H9 (cell line): Measurements from ENCODE around the gene IL1RAPL1. TPM values are rescaled to one million over a fixed set of nuclear protein-coding genes. Genes with fewer than 3 reads are reported as not detected.

Experiments
- DNase-seq: peaks from one replicate; pipeline ENCODE4 v3.0.0-alpha.2; 2017
- H2AFZ ChIP-seq: one replicate; pipeline ENCODE4 v1.6.1; 2013; ENCODE audit warnings: mild to moderate bottlenecking, low read length, control low read depth, moderate library complexity
- H2AK5ac ChIP-seq: 2 replicates; pipeline ENCODE4 v1.6.1; 2013; ENCODE audit warnings: low read length, control low read depth, mixed read lengths; ENCODE audit not compliant: insufficient read length
- H2BK120ac ChIP-seq: one replicate; pipeline ENCODE4 v1.6.1; 2013; ENCODE audit warnings: low read depth, mild to moderate bottlenecking, low read length, control low read depth, inconsistent platforms; ENCODE audit not compliant: poor library complexity, severe bottlenecking
- H2BK12ac ChIP-seq: 2 replicates; pipeline ENCODE4 v1.6.1; 2013; ENCODE audit warnings: low read length, control low read depth, mixed read lengths, low read depth; ENCODE audit not compliant: insufficient read length
- H2BK15ac ChIP-seq: 2 replicates; pipeline ENCODE4 v1.6.1; 2013; ENCODE audit warnings: low read depth, low read length, control low read depth
- H2BK20ac ChIP-seq: one replicate; pipeline ENCODE4 v1.6.1; 2013; ENCODE audit warnings: low read depth, mild to moderate bottlenecking, low read length, control low read depth, inconsistent platforms; ENCODE audit not compliant: poor library complexity, severe bottlenecking
- H2BK5ac ChIP-seq: 2 replicates; pipeline ENCODE4 v1.6.1; 2013; ENCODE audit warnings: low read length, control low read depth, mixed read lengths; ENCODE audit not compliant: insufficient read length
- H3K14ac ChIP-seq: 2 replicates; pipeline ENCODE4 v1.6.1; 2013; ENCODE audit warnings: low read length, control low read depth; ENCODE audit not compliant: insufficient read depth
- H3K18ac ChIP-seq: 2 replicates; pipeline ENCODE4 v1.6.1; 2013; ENCODE audit warnings: low read depth, mild to moderate bottlenecking, mixed read lengths, low read length, control low read depth; ENCODE audit not compliant: insufficient read length
- H3K23ac ChIP-seq: 2 replicates; pipeline ENCODE4 v1.6.1; 2013; ENCODE audit warnings: low read length, control low read depth, mixed read lengths, low read depth; ENCODE audit not compliant: insufficient read length
- H3K23me2 ChIP-seq: 2 replicates; pipeline ENCODE4 v1.6.1; 2013; ENCODE audit warnings: low read depth, mild to moderate bottlenecking, mixed read lengths, low read length, control low read depth; ENCODE audit not compliant: insufficient read length, poor library complexity, severe bottlenecking
- H3K27ac ChIP-seq: 2 replicates; pipeline ENCODE4 v1.5.1; 2013; ENCODE audit warnings: low read length, control low read depth, mixed read lengths, low read depth; ENCODE audit not compliant: insufficient read length
- H3K27me3 ChIP-seq: 2 replicates; pipeline ENCODE4 v1.6.1; 2013; ENCODE audit warnings: low read length, control low read depth, inconsistent platforms; ENCODE audit not compliant: insufficient read depth
- H3K4ac ChIP-seq: 2 replicates; pipeline ENCODE4 v1.6.1; 2013; ENCODE audit warnings: low read depth, mild to moderate bottlenecking, control low read depth, inconsistent platforms, low read length, moderate library complexity
- H3K4me1 ChIP-seq: 2 replicates; pipeline ENCODE4 v1.6.1; 2013; ENCODE audit warnings: low read length, control low read depth, inconsistent platforms; ENCODE audit not compliant: insufficient read depth
- H3K4me2 ChIP-seq: 2 replicates; pipeline ENCODE4 v1.6.1; 2013; ENCODE audit warnings: low read length, control low read depth, mixed read lengths; ENCODE audit not compliant: insufficient read length, insufficient read depth
- H3K56ac ChIP-seq: 2 replicates; pipeline ENCODE4 v1.6.1; 2013; ENCODE audit warnings: low read depth, mild to moderate bottlenecking, mixed read lengths, low read length, control low read depth; ENCODE audit not compliant: insufficient read length
- H3K79me1 ChIP-seq: 2 replicates; pipeline ENCODE4 v1.6.1; 2013; ENCODE audit warnings: low read depth, mild to moderate bottlenecking, moderate library complexity, low read length, control low read depth, inconsistent platforms; ENCODE audit not compliant: insufficient read depth, poor library complexity, severe bottlenecking
- H3K79me2 ChIP-seq: 2 replicates; pipeline ENCODE4 v1.6.1; 2013; ENCODE audit warnings: low read length, control low read depth, inconsistent platforms; ENCODE audit not compliant: insufficient read depth
- H3K9ac ChIP-seq: 2 replicates; pipeline ENCODE4 v1.6.1; 2013; ENCODE audit warnings: low read length, control low read depth, mixed read lengths; ENCODE audit not compliant: insufficient read length; ENCODE audit errors: extremely low read depth
- H3K9me3 ChIP-seq: one replicate; pipeline ENCODE4 v1.6.1; 2013; ENCODE audit warnings: low read depth, low read length, inconsistent platforms; ENCODE audit not compliant: control insufficient read depth
- H3T11ph ChIP-seq: one replicate; pipeline ENCODE4 v1.6.1; 2013; ENCODE audit warnings: mild to moderate bottlenecking, low read length, control low read depth, inconsistent platforms
- H4K20me1 ChIP-seq: one replicate; pipeline ENCODE4 v1.6.1; 2013; ENCODE audit not compliant: control insufficient read depth, insufficient read length, insufficient read depth
- H4K5ac ChIP-seq: 2 replicates; pipeline ENCODE4 v1.6.1; 2013; ENCODE audit warnings: low read depth, mild to moderate bottlenecking, mixed read lengths, low read length, control low read depth; ENCODE audit not compliant: insufficient read length
- H4K8ac ChIP-seq: replicated peaks from 2 replicates; pipeline ENCODE4 v1.6.1; 2013; ENCODE audit warnings: low read length, control low read depth, mixed read lengths, low read depth; ENCODE audit not compliant: insufficient read length
- H4K91ac ChIP-seq: 2 replicates; pipeline ENCODE4 v1.6.1; 2013; ENCODE audit warnings: low read depth, mild to moderate bottlenecking, moderate library complexity, mixed read lengths, low read length, control low read depth; ENCODE audit not compliant: insufficient read length
- H3K27ac Mint-ChIP-seq, 3 experiments: 2 replicates in 2 of 3; 3 replicates in 1 of 3; pipeline ENCODE4 v1.8.0; 2020 to 2021; ENCODE audit warnings: mixed read lengths in 3 of 3, mild to moderate bottlenecking in 1 of 3, moderate library complexity in 1 of 3
- H3K27me3 Mint-ChIP-seq: 2 replicates; pipeline ENCODE4 v1.8.0; 2021; ENCODE audit warnings: low read depth, mild to moderate bottlenecking, moderate library complexity, mixed read lengths
- H3K36me3 Mint-ChIP-seq, 3 experiments: 2 replicates in 2 of 3; 3 replicates in 1 of 3; pipeline ENCODE4 v1.8.0; 2020 to 2021; ENCODE audit warnings: low read depth in 3 of 3, mixed read lengths in 3 of 3; ENCODE audit not compliant: insufficient read depth in 1 of 3
- H3K4me1 Mint-ChIP-seq, 2 experiments: 2 replicates each; pipeline ENCODE4 v1.8.0; 2020; ENCODE audit warnings: mixed read lengths in 2 of 2
- H3K4me3 Mint-ChIP-seq, 2 experiments: 2 replicates in 1 of 2; 3 replicates in 1 of 2; pipeline ENCODE4 v1.8.0; 2020 to 2021; ENCODE audit warnings: mild to moderate bottlenecking in 2 of 2, mixed read lengths in 2 of 2, moderate library complexity in 1 of 2
- H3K9me3 Mint-ChIP-seq, 2 experiments: 2 replicates in 1 of 2; 3 replicates in 1 of 2; pipeline ENCODE4 v1.8.0; 2020; ENCODE audit warnings: mild to moderate bottlenecking in 2 of 2, mixed read lengths in 2 of 2, moderate library complexity in 1 of 2
- CTCF ChIP-seq: fragments of 200-600 bp; sonication (generic); conservative IDR thresholded peaks from 3 replicates; pipeline ENCODE4 v1.8.0; 2021; ENCODE audit warnings: antibody characterized with exemption, mild to moderate bottlenecking
- WGBS: extraction: QIAGEN DNeasy Blood & Tissue Kit; methylation state at CpG from one replicate; pipeline ENCODE4 v1.1.7; 2013; ENCODE audit warnings: missing lambda C conversion rate, low lambda C conversion rate, mixed read lengths; ENCODE audit not compliant: insufficient read length; ENCODE audit errors: extremely low coverage; 5-methylcytosine and 5-hydroxymethylcytosine counted together
- total RNA-seq: library from RNA; stranded (reverse); gene quantifications from 2 replicates; pipeline ENCODE4 v1.2.1, GENCODE V29; 2021

Gene IL1RAPL1
- total RNA-seq, 1 experiment from 2014 or later, result 0.31 TPM

GRCh38 chrX:29447867-29448266, 860.6 kb downstream of the IL1RAPL1 start:
- no peaks in the 10 kb centered on the region; the same call in 1 of the 2 replicates for H3K27me3 Mint-ChIP-seq
- H3K4me1 Mint-ChIP-seq, result peaks cover 14 to 18% of the 10 kb centered on the region in 2 experiments

More at GRCh38 chrX:29447867-29448266, 860.6 kb downstream of the IL1RAPL1 start:
- no peak overlapping the region for H2AFZ ChIP-seq
- H4K5ac ChIP-seq, result no peak overlapping the region
- no peaks in the 10 kb centered on the region for H3K9me3 ChIP-seq
- Mint-ChIP-seq H3K27ac (no peak overlapping the region), H3K4me3 (no peak overlapping the region), H3K9me3 (peaks cover 0 to 25% of the 10 kb centered on the region in 2 experiments; a peak in 3 of 5 replicates), H3K36me3 (no peaks in the 10 kb centered on the region; a peak in 1 of 7 replicates)
- DNase-seq, result no peak
- no peaks in the 10 kb centered on the region for H3K4me1 ChIP-seq
- H3K56ac ChIP-seq, result no peak overlapping the region
- no peaks in the 10 kb centered on the region for H3K23me2 ChIP-seq
- H4K8ac ChIP-seq, result no peak overlapping the region
- H2BK15ac ChIP-seq, result no peak overlapping the region
- H3K4ac ChIP-seq, result no peak overlapping the region
- no peaks in the 10 kb centered on the region for H3K79me1 ChIP-seq
- H3K18ac ChIP-seq, result no peak overlapping the region
- no peak overlapping the region for H3K9ac ChIP-seq
- no peak overlapping the region for H4K91ac ChIP-seq
- no CpG with 5 or more reads among the region's 2 CpGs for WGBS
- no peak overlapping the region for H3K14ac ChIP-seq
- H3K23ac ChIP-seq, result no peak overlapping the region
- no peaks in the 10 kb centered on the region for H4K20me1 ChIP-seq
- H3K79me2 ChIP-seq, result no peaks in the 10 kb centered on the region
- H3T11ph ChIP-seq, result no peak overlapping the region
- H2BK5ac ChIP-seq, result no peak overlapping the region
- H2BK20ac ChIP-seq, result no peak overlapping the region
- no peak overlapping the region for H2BK120ac ChIP-seq
- no peaks in the 10 kb centered on the region for H3K27me3 ChIP-seq
- no peak for TF ChIP-seq CTCF
- H3K27ac ChIP-seq, result no peak overlapping the region
- no peak overlapping the region for H2AK5ac ChIP-seq
- no peak overlapping the region for H3K4me2 ChIP-seq
- no peak overlapping the region for H2BK12ac ChIP-seq
